Gastrocnemius medialis (tissue), 4 donors: ENCODE data around the gene CXCL12. TPM values are rescaled to one million over a fixed set of nuclear protein-coding genes. Genes with fewer than 3 reads are reported as not detected.

Experiments used
- ATAC-seq, 2 donors: fragments of 150-250 bp; one replicate each; pipeline ENCODE4 v1.9.1; 2016
- DNase-seq, 2 donors: peaks; one replicate each; pipeline ENCODE4 v3.0.0-alpha.2; 2019
- H3K27ac ChIP-seq, 4 donors: fragments of 200-600 bp; sonication (generic); 1 replicate in 1 of 4; 2 replicates in 3 of 4; pipeline ENCODE4 v1.5.1; 2016 to 2018; ENCODE audit warnings: mild to moderate bottlenecking in 2 of 4, moderate library complexity in 1 of 4
- H3K27me3 ChIP-seq, 3 donors: fragments of 200-600 bp; sonication (generic) in 2 of 3; 1 replicate in 1 of 3; 2 replicates in 2 of 3; pipeline versions ENCODE4 v1.5.1 to v1.6.0; 2016 to 2019; ENCODE audit warnings: mild to moderate bottlenecking in 1 of 3, moderate library complexity in 1 of 3
- H3K36me3 ChIP-seq, 2 donors: fragments of 200-600 bp; sonication (generic) in 1 of 2; one replicate each; pipeline ENCODE4 v1.5.1; 2017 to 2018
- H3K4me1 ChIP-seq, 2 donors: fragments of 200-600 bp; sonication (generic) in 1 of 2; one replicate each; pipeline ENCODE4 v1.5.1; 2016 to 2017; ENCODE audit warnings: mild to moderate bottlenecking in 2 of 2
- H3K4me3 ChIP-seq, 4 donors: fragments of 200-600 bp; sonication (generic) in 3 of 4; 1 replicate in 1 of 4; 2 replicates in 3 of 4; pipeline ENCODE4 v1.5.1; 2016 to 2019; ENCODE audit warnings: mild to moderate bottlenecking in 2 of 4
- H3K9me3 ChIP-seq, 3 donors: fragments of 200-600 bp; sonication (generic) in 2 of 3; 1 replicate in 1 of 3; 2 replicates in 2 of 3; pipeline ENCODE4 v1.5.1; 2016 to 2019
- CTCF ChIP-seq, 5 experiments: fragments of 450-650 bp in 3 of 5; fragments of 200-600 bp in 2 of 5; sonication (generic) in 2 of 5; IDR thresholded peaks in 4 of 5; conservative IDR thresholded peaks in 1 of 5; 1 replicate in 4 of 5; 2 replicates in 1 of 5; pipeline ENCODE4 v1.5.1; 2016 to 2019; ENCODE audit warnings: antibody characterized with exemption in 5 of 5, mild to moderate bottlenecking in 3 of 5, moderate library complexity in 3 of 5
- POLR2A ChIP-seq, 2 donors: fragments of 450-650 bp; IDR thresholded peaks; one replicate each; pipeline ENCODE4 v1.6.1; 2017; ENCODE audit warnings: antibody characterized with exemption in 2 of 2, mild to moderate bottlenecking in 2 of 2, moderate library complexity in 2 of 2
- in situ Hi-C, 4 donors: fragments of 200-750 bp; cut with MboI; loops; one replicate each; pipeline versions ENCODE4 v1.15.0 to v1.8.0; 2017; ENCODE audit warnings: low sequenced_read_pairs in 4 of 4
- intact Hi-C: fragments of 100-400 bp; cut with DNase I; formaldehyde crosslinking; loops from one replicate; pipeline ENCODE4 v1.15.1; 2023; ENCODE audit warnings: low total_unique reads
- total RNA-seq, 4 donors: library from RNA; depleted of rRNA; stranded (reverse); fragments of >200 nt; gene quantifications; one replicate each; pipeline versions ENCODE4 v1.1.0 to v1.2.3, GENCODE V29; 2016

Gene CXCL12
- total RNA-seq, 4 donors from 2014 or later: 8.6 to 22.0 (median 18.0) TPM

GRCh38 chr10:44398747-44399658, 14.1 kb upstream of the CXCL12 start:
- Histone ChIP-seq H3K4me3 (no peak overlapping the region), H3K27me3 (no peaks in the 10 kb centered on the region), H3K4me1 (peaks cover 0 to 5% of the 10 kb centered on the region in 2 donors), H3K36me3 (no peaks in the 10 kb centered on the region), H3K27ac (no peak overlapping the region), H3K9me3 (no peaks in the 10 kb centered on the region)
- in situ Hi-C loops: loop anchor here in 2 of 4 donors (10.0 to 25.0 kb wide), 2 partner anchors 463 to 724 kb away; no protein-coding TSS in a partner anchor
- DNase-seq: no peak
- TF ChIP-seq CTCF (IDR thresholded peaks at IDR 0.05 in 4 of 5, conservative IDR thresholded peaks at IDR 0.05 in 1 of 5): no peak
- TF ChIP-seq POLR2A (IDR thresholded peaks at IDR 0.05): no peak
- intact Hi-C loops: no loop called here
- ATAC-seq: no peak

- in situ Hi-C loops: loop anchor here in 2 of 4 donors (10.0 to 25.0 kb wide), 2 partner anchors 464 to 723 kb away; no protein-coding TSS in a partner anchor
- no peaks in the 10 kb centered on the region for H3K9me3 ChIP-seq
- H3K36me3 ChIP-seq: no peaks in the 10 kb centered on the region
- ATAC-seq (no peak), DNase-seq (no peak)
- no peak for TF ChIP-seq CTCF (IDR thresholded peaks at IDR 0.05 in 4 of 5, conservative IDR thresholded peaks at IDR 0.05 in 1 of 5)
- TF ChIP-seq POLR2A (IDR thresholded peaks at IDR 0.05): no peak
- peaks cover 0 to 5% of the 10 kb centered on the region in 2 donors for H3K4me1 ChIP-seq
- H3K4me3 ChIP-seq: no peak overlapping the region
- H3K27ac ChIP-seq: no peak overlapping the region
- no peaks in the 10 kb centered on the region for H3K27me3 ChIP-seq
- intact Hi-C loops: no loop called here
Observed at GRCh38 chr10:44398271-44398670, 13.4 kb upstream of the CXCL12 start.

- H3K4me3 ChIP-seq: no peak overlapping the region
- H3K27ac ChIP-seq: no peak overlapping the region
- H3K36me3 ChIP-seq: no peaks in the 10 kb centered on the region
- peaks cover 0 to under 1% of the 10 kb centered on the region in 2 donors for H3K4me1 ChIP-seq
- intact Hi-C loops (no loop called here), in situ Hi-C loops (loop anchor here in 2 of 4 donors (10.0 to 25.0 kb wide), 2 partner anchors 465 to 723 kb away; no protein-coding TSS in a partner anchor)
- DNase-seq: no peak
- H3K27me3 ChIP-seq: no peaks in the 10 kb centered on the region
- H3K9me3 ChIP-seq: no peaks in the 10 kb centered on the region
- no peak for ATAC-seq
- TF ChIP-seq CTCF (IDR thresholded peaks at IDR 0.05 in 4 of 5, conservative IDR thresholded peaks at IDR 0.05 in 1 of 5) (no peak), POLR2A (IDR thresholded peaks at IDR 0.05) (no peak)
Observed at GRCh38 chr10:44397476-44398225, 12.8 kb upstream of the CXCL12 start.

GRCh38 chr10:44396671-44397191, 11.8 kb upstream of the CXCL12 start:
- ATAC-seq (no peak), DNase-seq (no peak)
- in situ Hi-C loops (loop anchor here in 2 of 4 donors (10.0 to 25.0 kb wide), 2 partner anchors 466 to 722 kb away; no protein-coding TSS in a partner anchor), intact Hi-C loops (no loop called here)
- Histone ChIP-seq H3K36me3 (no peaks in the 10 kb centered on the region), H3K4me3 (no peak overlapping the region), H3K27me3 (no peaks in the 10 kb centered on the region), H3K27ac (no peak overlapping the region), H3K4me1 (no peaks in the 10 kb centered on the region), H3K9me3 (no peaks in the 10 kb centered on the region)
- no peak for TF ChIP-seq POLR2A (IDR thresholded peaks at IDR 0.05)
- no peak for TF ChIP-seq CTCF (IDR thresholded peaks at IDR 0.05 in 4 of 5, conservative IDR thresholded peaks at IDR 0.05 in 1 of 5)
